ENCODE results near the gene GTPBP6.
"Not testable (repeated sequence)": the region's sequence is repeated elsewhere in the genome, so short reads cannot be mapped to it uniquely, and the experiment has no call there.

GTPBP6 gene

DNA sequence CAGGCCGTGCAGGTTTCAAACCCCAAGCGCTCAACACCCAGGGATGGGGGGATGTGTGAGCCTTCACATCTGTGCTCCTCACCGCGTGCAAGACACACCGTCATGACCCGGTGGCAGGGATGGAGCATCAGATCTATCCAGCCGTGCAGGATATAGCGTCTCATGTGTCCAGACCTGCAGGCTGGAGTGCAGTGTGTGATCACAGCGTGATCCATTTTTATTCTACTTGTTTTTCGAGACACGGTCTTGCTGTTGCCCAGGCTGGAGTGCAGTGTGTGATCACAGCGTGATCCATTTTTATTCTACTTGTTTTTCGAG, 32.7 kb upstream of the GTPBP6 start:
- DNase-seq: not testable (repeated sequence)

DNA sequence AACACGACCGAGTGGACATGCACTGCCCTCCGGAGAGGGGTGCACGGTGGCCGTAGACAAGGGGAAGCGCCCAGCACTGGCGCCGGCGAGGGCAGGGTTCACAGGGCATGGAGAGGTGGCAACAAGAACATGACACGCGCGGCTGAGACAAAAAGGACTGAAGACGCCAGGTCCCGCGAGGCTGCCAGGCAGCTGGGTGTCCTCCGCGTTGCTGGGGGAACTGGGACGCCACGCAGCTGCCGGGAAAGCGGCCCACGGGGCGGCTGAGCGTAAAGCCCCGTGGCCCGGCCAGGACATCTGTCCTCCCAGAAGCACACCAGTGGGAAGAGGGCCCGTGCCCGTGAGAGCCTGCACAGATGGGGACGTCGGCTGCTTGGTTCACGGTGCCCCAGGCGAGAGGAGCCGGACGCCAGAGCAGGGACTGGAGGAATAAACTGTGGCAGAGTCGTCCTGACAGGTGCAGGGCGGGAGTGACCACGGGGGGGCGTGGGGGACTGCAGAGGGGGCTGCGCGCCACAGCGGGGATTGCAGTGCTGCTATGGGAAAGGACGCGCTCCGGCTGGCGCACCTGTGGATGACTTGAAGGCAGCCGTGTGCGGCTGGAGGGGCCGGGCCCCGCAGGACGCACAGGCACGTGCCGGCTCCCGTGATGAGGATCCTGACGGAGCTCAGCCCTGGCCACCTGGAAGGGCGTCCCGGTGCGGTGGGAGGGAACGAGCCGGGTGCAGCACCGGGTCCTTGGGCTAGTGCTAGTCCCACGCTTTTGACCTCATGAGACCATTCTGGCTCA, 32.1 kb upstream of the GTPBP6 start:
- no peak for DNase-seq

DNA sequence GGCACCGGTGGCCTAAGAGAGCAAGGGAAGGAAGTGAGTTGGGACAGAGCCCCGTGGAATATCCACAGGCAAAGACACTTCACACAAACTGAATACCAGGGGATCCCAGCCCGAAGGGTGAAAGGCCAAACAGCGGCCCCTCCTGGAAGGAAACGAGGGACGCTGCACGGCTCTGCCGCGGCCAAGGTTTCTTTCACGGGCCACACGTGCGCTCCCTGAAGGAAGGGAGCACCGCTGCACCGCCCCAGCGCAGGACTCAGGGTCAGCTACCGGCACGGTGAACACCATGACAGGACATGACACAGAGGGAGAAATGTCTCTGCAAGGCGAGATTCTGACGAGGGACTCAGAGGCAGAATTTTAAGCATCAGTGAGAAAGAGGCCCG, 31.5 kb upstream of the GTPBP6 start:
- no peak for DNase-seq

DNA sequence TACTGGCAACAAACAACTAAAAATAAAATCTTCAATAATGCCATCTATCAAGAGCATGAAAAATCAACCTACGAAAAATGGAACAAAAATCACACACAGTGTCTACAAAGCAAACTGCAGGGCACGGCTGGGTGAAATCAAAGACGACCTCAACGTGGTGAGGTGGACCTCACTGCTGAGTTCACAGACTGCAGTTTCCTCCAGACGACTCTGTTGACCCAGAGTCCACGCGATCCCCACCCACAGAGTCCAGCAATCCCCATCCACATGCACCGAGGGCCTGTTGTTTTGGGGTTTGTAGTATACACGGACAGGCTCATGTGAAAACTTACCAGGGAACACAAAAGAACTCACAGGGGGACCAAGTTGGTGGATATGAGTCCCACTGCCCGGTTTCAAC, 31.1 kb upstream of the GTPBP6 start:
- no peak for DNase-seq

DNA sequence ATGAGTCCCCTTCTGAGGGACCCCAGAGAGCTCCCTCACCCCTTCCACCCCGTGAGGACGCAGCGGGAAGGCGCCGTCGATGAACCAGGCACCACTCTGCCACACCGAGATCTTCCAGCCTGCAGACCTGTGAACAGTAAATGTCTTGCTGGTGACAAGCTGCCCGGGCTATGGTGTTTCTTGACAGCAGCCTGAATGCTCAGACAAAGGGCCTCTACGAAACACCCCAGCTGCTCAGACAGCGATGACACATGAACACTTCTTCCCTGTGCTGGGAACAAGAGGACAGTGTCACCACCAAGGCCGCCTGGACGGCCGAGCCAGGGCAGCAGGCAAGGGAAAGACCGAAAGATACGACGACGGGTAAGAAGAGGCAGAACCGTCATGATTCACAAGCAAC, 30.6 kb upstream of the GTPBP6 start:
- no peak for DNase-seq

DNA sequence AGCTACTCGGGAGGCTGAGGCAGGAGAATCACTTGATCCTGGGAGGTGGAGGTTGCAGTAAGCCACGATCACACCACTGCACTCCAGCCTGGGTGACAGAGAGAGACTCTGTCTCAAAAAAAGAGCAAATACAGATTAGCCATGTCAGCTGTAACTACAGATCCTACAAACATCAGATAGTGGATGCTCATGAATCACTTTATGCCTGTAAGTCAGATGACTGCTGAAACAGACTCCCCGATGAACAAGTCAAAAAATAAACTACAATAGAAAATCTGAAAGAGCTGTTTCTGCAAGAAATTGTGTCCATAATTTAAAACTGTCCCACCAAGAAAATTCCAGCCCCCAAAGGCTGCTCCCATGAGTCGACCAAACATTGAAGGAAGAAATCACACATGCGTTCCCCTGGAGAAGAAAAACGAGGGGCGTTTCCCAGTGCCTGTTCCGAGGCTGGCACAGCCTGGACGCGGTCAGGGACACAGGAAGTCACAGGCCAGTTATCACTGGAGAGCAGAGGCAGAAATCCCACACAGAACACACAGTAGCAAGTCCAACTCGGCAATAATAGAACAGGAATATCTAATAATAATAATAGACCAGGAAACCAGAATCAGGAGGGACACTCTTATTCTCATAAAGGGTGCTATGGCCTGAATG, 30.0 kb upstream of the GTPBP6 start:
- DNase-seq: no peak

DNA sequence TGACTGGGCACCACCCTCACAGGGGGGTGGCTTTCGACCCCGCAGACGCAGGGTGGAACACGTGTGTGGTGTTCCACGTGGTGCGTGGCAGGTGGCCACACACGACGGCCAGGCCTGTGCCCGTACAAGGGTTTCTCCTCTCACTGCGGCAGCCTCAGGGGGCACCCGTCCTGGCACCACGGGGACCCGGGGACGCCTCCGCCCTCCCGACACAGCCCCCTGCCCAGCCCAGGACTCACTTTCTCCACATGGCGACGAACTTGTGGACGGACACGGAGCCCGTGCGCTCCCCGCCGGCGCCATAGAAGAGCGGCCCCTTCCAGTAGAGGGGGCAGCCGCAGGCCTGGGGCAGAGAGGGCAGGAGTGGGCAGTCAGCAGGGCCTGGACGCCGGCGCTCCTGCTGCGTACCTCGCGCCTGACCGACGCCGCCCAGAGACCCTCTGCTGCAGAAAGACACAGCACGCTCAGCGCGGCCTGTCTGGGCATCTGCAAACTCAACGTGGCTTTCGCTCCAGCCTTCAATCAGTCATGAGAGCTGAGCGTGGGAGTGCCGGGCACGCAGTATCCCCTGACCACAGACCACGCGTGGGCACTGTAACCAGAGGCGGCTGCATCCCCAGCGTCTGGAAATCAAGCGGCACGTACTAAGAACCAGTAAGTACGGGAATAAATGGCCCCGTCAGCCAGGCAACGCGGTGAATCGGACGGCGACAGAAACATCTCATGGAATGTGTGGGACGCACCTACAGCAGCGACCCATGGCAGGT, 28.9 kb upstream of the GTPBP6 start:
- no peak for DNase-seq

DNA sequence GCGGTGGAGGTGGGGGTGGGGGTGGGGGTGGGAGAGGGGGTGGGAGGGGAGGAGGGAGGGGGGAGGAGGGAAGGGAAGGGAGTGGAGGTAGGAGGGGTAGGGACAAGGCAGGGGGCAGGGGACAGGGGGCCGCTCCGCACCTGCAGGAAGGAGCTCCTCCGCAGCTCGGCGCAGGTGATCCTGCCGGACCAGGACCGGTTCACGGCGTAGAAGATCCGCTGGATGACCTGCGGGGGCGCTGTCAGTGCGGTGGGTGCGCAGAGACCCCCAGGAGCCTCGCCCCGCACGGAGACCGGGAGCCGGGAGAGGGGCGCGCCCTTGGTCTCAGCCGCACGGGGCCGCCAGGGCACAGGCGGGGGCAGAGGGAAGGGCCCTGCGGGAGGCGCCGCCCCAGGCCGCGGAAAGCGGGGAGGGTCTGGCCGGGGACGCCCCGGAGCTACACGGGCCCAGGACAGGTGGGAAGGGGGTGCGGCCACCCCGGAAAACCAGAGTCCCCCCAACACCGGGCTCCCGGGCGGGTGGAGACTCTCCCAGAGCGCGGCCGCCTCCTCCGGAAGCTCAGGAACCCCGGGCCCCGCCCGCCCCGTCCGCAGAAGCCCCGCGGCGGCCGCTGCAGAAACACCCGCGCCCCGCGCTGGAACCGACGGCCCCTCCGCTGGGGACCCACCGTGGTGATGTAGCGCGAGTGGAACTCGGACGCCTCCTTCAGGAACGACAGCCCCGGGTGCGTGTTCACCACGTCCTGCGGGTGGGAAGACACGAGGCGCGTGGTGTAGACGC, 27.6 kb upstream of the GTPBP6 start:
- DNase-seq: no peak

DNA sequence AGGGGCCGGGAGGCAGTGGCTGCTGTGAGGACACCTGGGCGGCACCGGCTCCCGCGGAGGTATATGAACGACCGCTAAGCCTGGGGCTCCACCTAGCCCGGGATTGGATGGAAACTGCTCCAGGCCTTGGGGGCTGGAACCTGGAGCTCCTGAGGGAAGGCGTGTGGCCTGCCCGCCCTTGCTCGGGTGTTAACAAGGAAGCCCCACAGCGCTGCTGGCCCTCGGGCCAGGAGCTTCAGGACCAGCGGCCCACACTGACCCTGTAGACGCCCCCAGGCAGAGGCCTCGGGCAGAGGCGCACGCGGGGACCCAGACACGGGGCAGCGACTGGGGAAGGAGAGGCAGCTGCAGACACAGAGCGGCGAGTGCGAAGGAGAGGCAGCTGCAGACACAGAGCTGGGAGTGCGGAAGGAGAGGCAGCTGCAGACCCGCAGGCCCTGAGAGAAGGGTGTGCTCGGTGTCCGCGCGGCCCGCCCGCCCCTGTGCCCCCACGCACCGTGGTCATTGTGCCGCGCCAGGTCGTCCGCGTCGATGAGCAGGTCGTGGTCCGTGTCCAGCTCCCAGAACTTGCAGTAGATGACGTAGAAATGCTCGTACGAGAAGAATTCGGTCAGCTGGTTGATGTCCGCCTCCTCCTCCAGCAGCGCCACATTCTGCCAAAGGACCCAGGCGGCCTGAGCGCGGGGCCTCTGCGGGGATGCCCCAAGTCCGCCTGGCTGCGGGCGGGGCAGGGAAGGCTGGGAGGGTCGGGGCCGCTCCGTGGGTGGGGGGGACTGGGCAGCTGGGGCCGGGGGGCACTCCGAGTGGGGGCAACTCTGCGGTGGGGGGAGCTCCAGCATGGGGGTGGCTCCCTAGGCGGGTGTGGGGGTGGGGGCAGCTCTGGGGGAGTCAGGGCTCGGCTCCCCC, 26.7 kb upstream of the GTPBP6 start:
- DNase-seq: no peak

DNA sequence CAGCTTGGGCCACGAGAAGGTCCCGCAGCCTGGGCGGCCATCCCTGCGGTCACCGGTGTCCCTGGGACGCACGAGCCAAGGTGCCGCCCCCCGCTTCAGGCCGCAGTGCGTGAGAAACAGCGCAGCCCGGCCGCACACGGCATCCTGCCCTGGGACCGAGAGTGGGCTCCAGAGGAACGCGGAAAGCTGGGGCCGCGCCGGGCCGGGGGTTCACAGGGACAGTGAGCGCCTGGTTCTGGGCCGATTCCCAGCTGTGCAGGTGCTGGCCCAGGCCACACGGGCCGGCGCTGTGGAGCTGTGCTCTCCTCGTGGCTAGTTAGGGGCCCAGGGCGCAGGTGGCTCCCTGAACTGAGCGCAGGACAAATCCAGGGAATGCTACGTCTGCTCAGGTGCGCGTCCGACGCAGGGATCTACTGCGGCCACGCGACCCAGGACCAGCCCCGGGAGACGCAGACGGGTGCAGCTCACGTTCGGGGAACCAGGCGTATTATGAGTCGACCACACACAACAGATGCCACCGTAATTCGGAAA, 25.8 kb upstream of the GTPBP6 start:
- no peak for DNase-seq

DNA sequence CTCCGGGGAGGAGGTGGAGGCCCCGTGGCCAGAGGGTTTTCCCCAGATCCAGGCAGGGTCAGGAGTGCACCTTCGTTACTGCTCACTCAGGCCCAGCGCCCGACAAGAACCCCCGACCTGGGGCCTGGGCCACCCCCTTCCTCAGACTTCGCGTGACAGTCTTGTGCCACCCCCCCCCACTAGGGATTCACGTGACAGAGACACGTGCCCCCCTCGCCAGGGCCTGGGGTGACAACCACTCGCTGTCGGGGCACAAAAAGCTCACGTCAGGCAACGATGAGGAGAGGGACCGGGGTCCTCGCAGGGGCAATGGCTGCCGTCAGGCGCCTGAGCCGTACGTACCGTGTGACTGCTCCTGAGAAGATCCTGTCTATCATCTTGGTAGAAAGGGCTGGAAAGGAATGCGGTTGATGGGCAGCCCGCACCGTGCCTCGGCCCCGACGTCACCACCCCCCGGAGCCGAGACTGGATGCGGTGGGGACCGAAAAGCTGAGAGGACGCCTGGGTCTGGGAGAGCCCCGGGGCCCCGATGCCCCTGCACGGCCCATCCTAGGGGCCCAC, 23.0 kb upstream of the GTPBP6 start:
- no peak for DNase-seq

DNA sequence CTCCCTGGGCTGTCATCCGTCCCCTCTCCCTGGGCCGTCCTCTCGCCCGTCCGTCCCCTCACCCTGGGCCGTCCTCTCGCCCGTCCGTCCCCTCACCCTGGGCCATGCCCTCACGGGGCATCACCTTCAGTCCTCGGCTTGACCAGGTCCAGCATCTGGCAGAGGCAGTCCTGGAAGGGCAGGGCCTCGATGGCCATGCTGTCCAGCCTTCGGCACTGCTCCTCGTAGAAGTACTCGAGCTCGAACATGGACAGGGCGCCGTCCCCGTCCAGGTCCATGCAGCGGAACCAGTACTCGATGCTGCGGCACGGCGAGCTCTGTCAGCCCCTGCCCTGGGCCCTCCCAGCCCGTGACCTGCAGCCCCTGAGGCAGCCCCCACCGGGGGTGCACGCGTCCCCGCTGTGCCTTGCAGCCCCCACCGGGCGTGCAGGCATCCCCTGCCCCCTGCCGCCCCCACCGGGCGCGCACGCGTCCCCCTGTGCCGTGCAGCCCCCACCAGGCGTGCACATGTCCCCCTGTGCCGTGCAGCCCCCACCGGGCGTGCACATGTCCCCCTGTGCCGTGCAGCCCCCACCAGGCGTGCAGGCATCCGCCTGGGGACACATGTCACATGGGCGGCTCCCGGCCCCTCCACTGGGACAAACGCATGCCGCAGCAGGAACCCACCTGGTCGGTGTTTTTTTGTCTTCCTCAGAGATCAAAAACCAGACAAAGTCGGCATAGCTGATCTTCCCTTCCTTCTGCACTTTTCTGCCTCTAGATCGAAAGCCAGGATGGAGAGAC, 22.2 kb upstream of the GTPBP6 start:
- DNase-seq: no peak

DNA sequence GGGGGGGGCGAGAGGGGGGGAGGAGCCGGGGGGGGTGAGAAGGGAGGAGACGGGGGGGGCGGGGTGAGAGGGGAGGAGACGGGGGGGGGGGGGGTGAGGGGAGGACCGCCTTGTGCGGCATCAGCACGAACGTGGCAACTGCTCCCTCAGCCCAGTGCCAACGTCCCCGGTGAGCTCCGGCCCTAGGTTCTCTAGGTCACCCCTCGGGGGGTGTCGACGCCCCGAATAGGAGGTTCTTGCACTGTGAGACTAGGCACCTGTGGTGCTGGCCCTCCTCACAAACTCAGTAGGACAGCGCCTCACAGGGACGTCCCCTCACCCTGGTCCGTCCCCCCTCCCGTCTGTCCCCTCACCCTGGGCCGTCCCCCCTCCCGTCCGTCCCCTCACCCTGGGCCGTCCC, 21.5 kb upstream of the GTPBP6 start:
- no peak for DNase-seq

DNA sequence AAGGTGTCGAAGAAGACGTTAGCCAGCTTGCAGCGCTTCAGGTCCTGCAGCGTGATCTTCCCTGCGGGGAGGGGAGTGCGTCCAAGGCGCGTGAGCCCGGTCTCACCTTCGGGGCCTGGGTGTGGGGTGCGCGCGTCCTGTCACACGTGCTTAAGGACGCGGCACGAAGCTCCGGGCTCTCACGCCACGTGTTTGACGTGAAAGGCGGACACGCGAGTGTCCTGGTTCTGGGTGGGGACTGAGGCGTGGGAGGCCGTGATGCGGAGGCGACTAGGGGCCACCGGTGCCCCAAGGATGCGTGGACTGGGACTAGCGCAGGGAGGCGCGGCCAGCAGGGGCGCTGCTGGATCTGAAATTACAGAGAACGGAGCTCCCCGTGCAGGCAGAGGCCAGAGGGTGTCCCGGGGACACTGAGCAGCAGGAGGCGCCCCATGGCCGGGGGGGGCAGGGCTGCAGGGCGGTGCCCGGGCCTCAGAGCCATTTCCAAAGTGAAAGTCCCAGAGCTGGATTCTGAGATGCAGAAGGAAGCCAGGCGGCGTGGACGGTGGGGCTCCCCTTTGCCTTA, 20.3 kb upstream of the GTPBP6 start:
- no peak for DNase-seq

DNA sequence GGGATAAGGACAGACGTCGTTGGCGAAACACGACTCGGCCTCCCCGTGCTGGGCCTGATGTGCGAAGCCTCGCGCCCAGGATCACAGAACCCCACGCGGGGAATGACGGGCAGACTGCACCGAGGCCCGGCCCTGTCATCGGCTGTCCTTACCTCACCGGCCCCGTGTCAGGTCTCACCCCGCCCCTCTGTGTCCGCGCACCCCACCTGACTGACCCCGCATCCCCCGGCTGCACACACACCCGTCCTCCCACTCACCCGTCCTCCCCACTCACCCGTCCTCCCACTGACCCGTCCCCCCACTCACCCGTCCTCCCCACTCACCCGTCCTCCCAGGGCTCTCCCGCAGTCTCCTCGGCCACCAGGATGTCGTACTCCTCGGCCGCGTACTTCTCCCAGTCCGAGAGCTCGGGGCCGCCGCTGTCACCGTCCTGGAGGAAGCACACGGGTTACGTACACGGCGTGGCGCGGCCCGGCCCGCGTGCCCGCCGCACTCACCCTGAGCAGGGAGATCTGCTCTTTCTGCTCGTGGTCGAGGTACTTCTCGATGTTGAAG, 19.8 kb upstream of the GTPBP6 start:
- no peak for DNase-seq

DNA sequence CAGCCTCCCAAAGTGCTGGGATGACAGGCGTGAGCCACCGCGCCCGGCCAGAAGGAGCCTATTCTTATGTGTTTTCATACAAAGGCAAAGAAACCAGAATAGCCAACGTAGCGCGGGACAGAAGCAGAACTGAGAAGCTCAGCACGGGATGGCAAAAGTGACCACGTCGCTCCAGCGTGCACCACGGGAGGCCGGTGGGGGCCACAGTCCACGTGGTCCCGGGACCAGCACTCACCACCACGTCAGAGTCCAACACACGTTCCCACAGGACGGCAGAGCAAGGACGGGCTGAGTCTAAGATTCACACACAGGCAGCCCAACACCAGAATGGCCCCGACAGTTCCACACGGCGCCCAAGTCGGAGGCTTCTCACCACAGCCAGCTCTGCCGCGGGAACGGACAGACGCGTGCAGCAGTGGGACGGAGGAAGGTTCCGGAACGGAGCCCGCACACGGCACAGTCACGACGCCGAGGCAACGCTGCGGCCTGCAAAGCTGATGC, 18.8 kb upstream of the GTPBP6 start:
- DNase-seq: no peak

DNA sequence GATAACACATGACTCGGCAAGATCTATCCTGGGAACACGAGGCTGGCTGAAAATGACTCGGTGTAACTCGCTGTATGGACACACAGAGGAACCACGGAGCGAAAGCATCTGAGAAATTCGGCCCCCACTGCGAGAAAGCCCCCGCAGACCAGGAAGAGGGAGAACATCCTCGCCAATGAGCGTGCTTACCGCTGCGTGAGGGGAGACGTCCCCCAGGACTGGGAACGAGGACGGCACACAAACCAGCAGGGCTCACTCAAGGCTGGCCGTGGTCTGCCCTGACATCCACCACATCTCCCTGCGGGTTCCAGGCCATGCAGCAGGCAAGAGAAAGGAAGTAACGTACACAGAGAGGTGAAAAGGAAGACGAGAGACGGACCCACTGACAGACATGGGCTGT, 17.6 kb upstream of the GTPBP6 start:
- no peak for DNase-seq

DNA sequence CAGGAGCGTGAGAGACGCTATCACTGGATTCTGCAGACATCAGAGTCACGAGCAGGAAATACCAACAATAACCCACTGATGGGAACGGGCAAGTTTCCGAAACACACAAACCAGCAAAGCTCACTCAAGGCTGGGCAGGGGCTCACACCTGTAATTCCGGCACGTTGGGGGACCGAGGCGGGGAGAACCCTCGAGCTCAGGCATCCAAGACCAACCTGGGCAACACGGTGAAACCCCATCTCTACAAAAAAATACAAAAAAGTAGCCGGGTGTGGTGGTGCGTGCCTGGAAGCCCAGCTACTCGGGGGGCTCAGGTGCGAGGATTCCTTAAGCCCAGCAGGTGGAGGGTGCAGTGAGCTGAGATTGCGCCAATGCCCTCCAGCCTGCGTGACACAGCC, 17.2 kb upstream of the GTPBP6 start:
- DNase-seq: no peak

DNA sequence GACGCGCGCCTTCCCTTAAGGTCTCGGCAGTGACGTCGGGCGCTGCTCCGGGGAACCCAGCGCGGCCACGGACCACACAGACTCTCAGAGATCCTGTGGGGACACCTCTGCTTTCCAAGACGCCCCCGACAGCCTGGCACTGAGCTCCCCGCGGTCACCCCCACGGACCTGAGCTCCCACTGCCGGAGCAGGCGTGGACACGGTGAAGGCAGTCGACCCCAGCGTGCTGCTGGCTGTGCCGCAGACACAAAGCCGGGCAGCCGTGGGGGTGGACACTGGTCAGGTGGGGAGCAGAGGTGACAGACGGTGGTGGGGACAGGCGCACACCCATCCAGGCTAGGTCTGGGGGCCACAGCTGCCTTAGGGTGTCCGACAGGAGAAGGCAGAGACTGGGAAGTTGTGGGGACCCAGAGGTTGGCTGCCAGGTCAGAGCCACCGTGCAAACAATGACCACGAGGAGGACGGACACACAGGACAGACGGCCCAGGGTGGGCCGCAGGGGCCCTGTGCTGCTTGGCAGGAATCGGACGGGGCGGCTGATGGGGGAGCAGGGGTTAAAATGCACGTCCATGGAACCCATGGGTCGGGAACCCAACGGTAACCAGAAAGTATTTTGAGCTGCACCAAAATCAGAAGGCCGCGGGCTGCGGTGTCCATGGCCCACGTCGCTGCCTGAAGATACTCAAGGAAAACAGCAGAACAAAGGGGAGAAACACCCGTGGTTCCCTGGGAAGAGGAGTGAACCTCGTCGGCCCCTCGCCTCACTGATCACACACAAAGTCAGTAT, 16.6 kb upstream of the GTPBP6 start:
- DNase-seq: no peak

Measured in NCI-H2081 (cell line).